GM10847 (cell line): ENCODE measurements around the gene GADD45G.

Experiments used
- POLR2A ChIP-seq: IDR thresholded peaks from 2 replicates; pipeline ENCODE4 v1.6.1; 2011; ENCODE audit not compliant: insufficient read length; ENCODE audit errors: extremely low read depth

The GADD45G gene

GRCh38 chr9:89629081-89629976 is 24.5 kb downstream of the GADD45G start:
- no peak for TF ChIP-seq POLR2A

GRCh38 chr9:89630508-89630907 is 25.7 kb downstream of the GADD45G start:
- TF ChIP-seq POLR2A, result no peak

- no peak for TF ChIP-seq POLR2A
These were observed 26.6 kb downstream of the GADD45G start for GRCh38 chr9:89631384-89631783.

- no peak for TF ChIP-seq POLR2A
These were observed 27.5 kb downstream of the GADD45G start for GRCh38 chr9:89632192-89632733.

- TF ChIP-seq POLR2A, result no peak
These were observed 27.9 kb downstream of the GADD45G start for GRCh38 chr9:89632736-89633135.

GRCh38 chr9:89633404-89633803 is 28.6 kb downstream of the GADD45G start:
- no peak for TF ChIP-seq POLR2A

GRCh38 chr9:89633920-89634319 is 29.1 kb downstream of the GADD45G start:
- TF ChIP-seq POLR2A, result no peak

- TF ChIP-seq POLR2A, result no peak
These were observed 30.4 kb downstream of the GADD45G start for GRCh38 chr9:89634995-89635742.

GRCh38 chr9:89635816-89636215 is 31.0 kb downstream of the GADD45G start:
- no peak for TF ChIP-seq POLR2A

- TF ChIP-seq POLR2A, result no peak
These were observed 33.0 kb downstream of the GADD45G start for GRCh38 chr9:89637787-89638186.

- TF ChIP-seq POLR2A, result no peak
These were observed 33.5 kb downstream of the GADD45G start for GRCh38 chr9:89638359-89638758.

- no peak for TF ChIP-seq POLR2A
These were observed 34.1 kb downstream of the GADD45G start for GRCh38 chr9:89638893-89639292.

- TF ChIP-seq POLR2A, result no peak
These were observed 34.6 kb downstream of the GADD45G start for GRCh38 chr9:89639367-89639795.

GRCh38 chr9:89639961-89640360 is 35.1 kb downstream of the GADD45G start:
- TF ChIP-seq POLR2A, result no peak

- TF ChIP-seq POLR2A, result no peak
These were observed 35.5 kb downstream of the GADD45G start for GRCh38 chr9:89640361-89640760.

GRCh38 chr9:89640801-89641200 is 36.0 kb downstream of the GADD45G start:
- no peak for TF ChIP-seq POLR2A

GRCh38 chr9:89641980-89642379 is 37.2 kb downstream of the GADD45G start:
- no peak for TF ChIP-seq POLR2A

- no peak for TF ChIP-seq POLR2A
These were observed 38.0 kb downstream of the GADD45G start for GRCh38 chr9:89642789-89643188.
